SU-DHL-6 (cell line): ENCODE results near the gene BEGAIN.

Experiments
- H2AFZ ChIP-seq: fragments of 200-600 bp; sonication (generic); 2 replicates; pipeline ENCODE4 v1.6.1; 2014; ENCODE audit warnings: low read depth, mild to moderate bottlenecking, moderate library complexity, mixed read lengths, antibody characterized with exemption, low read length; ENCODE audit not compliant: severe bottlenecking
- H3F3A ChIP-seq: fragments of 200-600 bp; shearing (Covaris generic); 2 replicates; pipeline ENCODE4 v1.6.0; 2016; ENCODE audit warnings: antibody characterized with exemption, mild to moderate bottlenecking; ENCODE audit not compliant: insufficient read depth
- H3K27ac ChIP-seq: fragments of 200-600 bp; sonication (generic); 2 replicates; pipeline ENCODE4 v1.5.1; 2016; ENCODE audit warnings: low read depth, mild to moderate bottlenecking, low read length, moderate library complexity, mixed read lengths
- H3K27me3 ChIP-seq: fragments of 200-600 bp; sonication (generic), shearing (Covaris generic); 2 replicates; pipeline ENCODE4 v1.6.0; 2014; ENCODE audit warnings: mild to moderate bottlenecking, low read length
- H3K36me3 ChIP-seq: fragments of 200-600 bp; sonication (generic); 2 replicates; pipeline ENCODE4 v1.6.1; 2014; ENCODE audit warnings: mild to moderate bottlenecking, low read length, mixed read lengths
- H3K4me2 ChIP-seq: fragments of 300-600, 200-600 bp; shearing (Covaris generic), sonication (generic); 2 replicates; pipeline ENCODE4 v1.6.0; 2014; ENCODE audit warnings: low read length, low read depth, mild to moderate bottlenecking; ENCODE audit not compliant: poor library complexity, severe bottlenecking
- H3K4me3 ChIP-seq: fragments of 200-600 bp; sonication (generic); 2 replicates; pipeline ENCODE4 v1.5.1; 2014; ENCODE audit warnings: antibody characterized with exemption, low read length, mild to moderate bottlenecking, mixed read lengths; ENCODE audit not compliant: insufficient read depth, poor library complexity, severe bottlenecking
- H3K79me2 ChIP-seq: fragments of 200-600 bp; sonication (generic); 2 replicates; pipeline ENCODE4 v1.6.1; 2014; ENCODE audit warnings: mild to moderate bottlenecking, low read length, moderate library complexity; ENCODE audit not compliant: insufficient read depth
- H3K9ac ChIP-seq: fragments of 200-600 bp; sonication (generic); 2 replicates; pipeline ENCODE4 v1.7.0; 2014; ENCODE audit warnings: mild to moderate bottlenecking, low read length
- H3K9me2 ChIP-seq: fragments of 200-600 bp; sonication (generic); replicated peaks from 2 replicates; pipeline ENCODE4 v1.6.1; 2014; ENCODE audit warnings: low read length; ENCODE audit not compliant: insufficient read depth
- H3K9me3 ChIP-seq: fragments of 200-600 bp; sonication (generic); 2 replicates; pipeline ENCODE4 v1.6.1; 2014; ENCODE audit warnings: low read length, mixed read lengths; ENCODE audit not compliant: insufficient read depth
- H4K20me1 ChIP-seq: fragments of 200-600 bp; sonication (generic); 2 replicates; pipeline ENCODE4 v1.6.1; 2014; ENCODE audit warnings: low read depth, mild to moderate bottlenecking, antibody characterized with exemption, low read length, moderate library complexity, mixed read lengths
- EZH2phosphoT487 ChIP-seq: fragments of 200-600 bp; sonication (generic), shearing (Covaris generic); conservative IDR thresholded peaks from 2 replicates; pipeline ENCODE4 v1.6.1; 2018; ENCODE audit warnings: mild to moderate bottlenecking, antibody characterized with exemption, low read length, moderate library complexity, mixed read lengths
- TF ChIP-seq, protein P1 (sequence below): fragments of 200-600 bp; sonication (generic); IDR thresholded peaks from one replicate; pipeline ENCODE4 v1.5.1; 2017; ENCODE audit warnings: antibody characterized with exemption, mild to moderate bottlenecking, low read length, moderate library complexity; ENCODE audit not compliant: insufficient read depth, poor library complexity, severe bottlenecking

BEGAIN gene

GRCh38 chr14:100633406-100633805, 46.2 kb upstream of the BEGAIN start:
- no peaks in the 10 kb centered on the region for H3K9me3 ChIP-seq
- no peaks in the 10 kb centered on the region for H3K36me3 ChIP-seq
- no peak overlapping the region for H3K9ac ChIP-seq
- no peak overlapping the region for H2AFZ ChIP-seq
- H3K9me2 ChIP-seq = no peaks in the 10 kb centered on the region
- H3K4me3 ChIP-seq = no peak overlapping the region
- no peaks in the 10 kb centered on the region for H4K20me1 ChIP-seq
- TF ChIP-seq, protein P1, sequence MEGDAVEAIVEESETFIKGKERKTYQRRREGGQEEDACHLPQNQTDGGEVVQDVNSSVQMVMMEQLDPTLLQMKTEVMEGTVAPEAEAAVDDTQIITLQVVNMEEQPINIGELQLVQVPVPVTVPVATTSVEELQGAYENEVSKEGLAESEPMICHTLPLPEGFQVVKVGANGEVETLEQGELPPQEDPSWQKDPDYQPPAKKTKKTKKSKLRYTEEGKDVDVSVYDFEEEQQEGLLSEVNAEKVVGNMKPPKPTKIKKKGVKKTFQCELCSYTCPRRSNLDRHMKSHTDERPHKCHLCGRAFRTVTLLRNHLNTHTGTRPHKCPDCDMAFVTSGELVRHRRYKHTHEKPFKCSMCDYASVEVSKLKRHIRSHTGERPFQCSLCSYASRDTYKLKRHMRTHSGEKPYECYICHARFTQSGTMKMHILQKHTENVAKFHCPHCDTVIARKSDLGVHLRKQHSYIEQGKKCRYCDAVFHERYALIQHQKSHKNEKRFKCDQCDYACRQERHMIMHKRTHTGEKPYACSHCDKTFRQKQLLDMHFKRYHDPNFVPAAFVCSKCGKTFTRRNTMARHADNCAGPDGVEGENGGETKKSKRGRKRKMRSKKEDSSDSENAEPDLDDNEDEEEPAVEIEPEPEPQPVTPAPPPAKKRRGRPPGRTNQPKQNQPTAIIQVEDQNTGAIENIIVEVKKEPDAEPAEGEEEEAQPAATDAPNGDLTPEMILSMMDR = no peak
- TF ChIP-seq EZH2phosphoT487 = no peak
- H3K27ac ChIP-seq = no peak overlapping the region
- no peaks in the 10 kb centered on the region; the same call in 1 of the 2 replicates for H3K27me3 ChIP-seq
- H3K4me2 ChIP-seq = no peak overlapping the region
- H3K79me2 ChIP-seq = no peaks in the 10 kb centered on the region
- H3F3A ChIP-seq = no peaks in the 10 kb centered on the region

DNA sequence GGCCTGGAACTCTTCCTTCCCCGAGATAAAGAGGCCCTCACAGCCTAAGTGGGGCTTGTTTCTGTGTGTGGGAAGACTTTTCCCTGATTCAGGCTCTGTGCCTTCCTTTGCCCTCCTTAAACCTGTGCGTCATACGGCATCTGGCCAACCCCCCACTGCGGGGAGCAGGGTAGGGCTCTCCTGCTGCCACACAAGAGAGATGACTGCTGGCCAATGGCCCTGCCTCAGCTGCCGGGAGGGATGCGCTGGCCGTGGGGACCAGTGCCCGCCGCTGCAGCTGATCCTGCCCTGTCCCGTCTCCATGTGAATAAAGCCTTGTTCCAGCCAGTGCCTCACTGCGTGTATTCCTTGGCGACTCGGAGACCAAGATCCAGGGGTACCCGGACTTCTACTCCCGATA, 42.5 kb upstream of the BEGAIN start:
- Histone ChIP-seq H3K9me3 (no peaks in the 10 kb centered on the region), H3F3A (no peaks in the 10 kb centered on the region), H3K9me2 (no peaks in the 10 kb centered on the region), H3K36me3 (no peaks in the 10 kb centered on the region), H3K4me2 (no peak overlapping the region), H3K4me3 (no peak overlapping the region), H3K27me3 (no peaks in the 10 kb centered on the region; the same call in 1 of the 2 replicates), H3K9ac (no peak overlapping the region), H3K27ac (no peak overlapping the region), H4K20me1 (no peaks in the 10 kb centered on the region), H3K79me2 (no peaks in the 10 kb centered on the region), H2AFZ (no peak overlapping the region)
- TF ChIP-seq, protein P1 = no peak
- no peak for TF ChIP-seq EZH2phosphoT487

DNA sequence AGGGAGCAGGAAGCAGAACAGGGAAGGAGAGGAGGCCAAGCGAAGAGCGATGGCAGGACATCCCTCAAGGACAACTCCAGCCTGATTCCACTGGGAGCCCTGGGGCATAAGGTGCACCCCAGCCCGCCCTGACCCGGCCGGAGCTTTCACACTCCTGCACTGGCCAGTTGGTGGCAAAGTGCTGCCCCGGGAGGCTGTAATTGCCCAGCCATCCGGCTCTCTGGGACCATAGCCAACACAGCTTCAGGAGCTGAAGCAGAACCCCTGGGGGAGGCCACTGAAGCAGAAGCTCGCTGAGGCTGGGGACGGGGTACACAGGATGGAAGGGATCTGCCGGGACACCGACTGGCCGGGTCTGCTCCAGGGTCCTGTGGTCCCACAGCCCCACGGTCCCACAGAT, 41.9 kb upstream of the BEGAIN start:
- H3K4me2 ChIP-seq = no peak overlapping the region
- H4K20me1 ChIP-seq = no peaks in the 10 kb centered on the region
- H2AFZ ChIP-seq = no peak overlapping the region
- H3K27me3 ChIP-seq = no peaks in the 10 kb centered on the region; the same call in 1 of the 2 replicates
- H3K79me2 ChIP-seq = no peaks in the 10 kb centered on the region
- no peaks in the 10 kb centered on the region for H3K36me3 ChIP-seq
- H3K4me3 ChIP-seq = no peak overlapping the region
- H3K27ac ChIP-seq = no peak overlapping the region
- H3K9me3 ChIP-seq = no peaks in the 10 kb centered on the region
- H3F3A ChIP-seq = no peaks in the 10 kb centered on the region
- H3K9me2 ChIP-seq = no peaks in the 10 kb centered on the region
- no peak for TF ChIP-seq EZH2phosphoT487
- TF ChIP-seq, protein P1 = no peak
- no peak overlapping the region for H3K9ac ChIP-seq

GRCh38 chr14:100628225-100628624, 41.0 kb upstream of the BEGAIN start:
- Histone ChIP-seq H3K4me2 (no peak overlapping the region), H3K79me2 (no peaks in the 10 kb centered on the region), H4K20me1 (no peaks in the 10 kb centered on the region), H3K27ac (no peak overlapping the region), H3K36me3 (no peaks in the 10 kb centered on the region), H3K9me2 (no peaks in the 10 kb centered on the region), H3K9me3 (no peaks in the 10 kb centered on the region), H2AFZ (no peak overlapping the region), H3K27me3 (no peaks in the 10 kb centered on the region; the same call in 1 of the 2 replicates), H3K4me3 (no peak overlapping the region), H3F3A (no peaks in the 10 kb centered on the region), H3K9ac (no peak overlapping the region)
- TF ChIP-seq, protein P1 = no peak
- no peak for TF ChIP-seq EZH2phosphoT487
